GM12878 (cell line): ENCODE results near the gene CD2AP.

ENCODE experiments used
- TCF12 ChIP-seq: IDR thresholded peaks from 2 replicates; pipeline ENCODE4 v1.6.1; 2011; ENCODE audit warnings: low read depth, mild to moderate bottlenecking, low read length
- YY1 ChIP-seq: IDR thresholded peaks from 2 replicates; pipeline ENCODE4 v1.6.1; 2011; ENCODE audit warnings: low read depth, mild to moderate bottlenecking, low read length
- TF ChIP-seq, protein P1 (sequence below), 3 experiments: IDR thresholded peaks in 2 of 3; conservative IDR thresholded peaks in 1 of 3; 2 replicates each; pipeline ENCODE4 v1.5.1; 2011; ENCODE audit warnings: low read depth in 3 of 3, low read length in 3 of 3, mild to moderate bottlenecking in 3 of 3, control low read depth in 2 of 3, moderate library complexity in 2 of 3, inconsistent platforms in 1 of 3, mixed read lengths in 1 of 3; ENCODE audit not compliant: control insufficient read depth in 2 of 3, insufficient read depth in 1 of 3; ENCODE audit errors: extremely low read depth in 1 of 3
- TF ChIP-seq, protein P2 (sequence below): IDR thresholded peaks from 2 replicates; pipeline ENCODE4 v1.6.1; 2012; ENCODE audit warnings: low read depth, low read length, improper control_type of control experiment
- TF ChIP-seq, protein P3 (sequence below): fragments of 150-350 bp; IDR thresholded peaks from 2 replicates; pipeline ENCODE4 v1.6.1; 2016; ENCODE audit warnings: low read depth, low read length

DNA sequence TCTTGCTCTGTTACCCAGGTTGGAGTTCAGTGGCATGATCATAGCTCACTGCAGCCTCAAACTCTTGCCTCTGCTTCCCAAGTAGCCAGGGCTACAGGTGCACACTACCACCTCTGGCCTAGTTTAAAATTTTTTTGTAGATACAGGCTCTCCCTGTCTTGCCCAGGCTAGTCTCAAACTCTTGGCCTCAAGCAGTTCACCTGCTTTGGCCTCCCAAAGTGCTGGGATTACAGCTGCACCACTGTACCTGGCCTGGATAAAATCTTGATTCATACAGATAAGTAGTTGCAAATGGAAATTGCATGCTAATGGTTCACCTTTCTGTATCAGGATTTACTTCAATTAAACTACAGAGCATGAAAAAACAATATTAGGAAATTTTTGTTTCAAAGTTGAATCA is 4.2 kb downstream of the CD2AP start:
- TF ChIP-seq, protein P1, sequence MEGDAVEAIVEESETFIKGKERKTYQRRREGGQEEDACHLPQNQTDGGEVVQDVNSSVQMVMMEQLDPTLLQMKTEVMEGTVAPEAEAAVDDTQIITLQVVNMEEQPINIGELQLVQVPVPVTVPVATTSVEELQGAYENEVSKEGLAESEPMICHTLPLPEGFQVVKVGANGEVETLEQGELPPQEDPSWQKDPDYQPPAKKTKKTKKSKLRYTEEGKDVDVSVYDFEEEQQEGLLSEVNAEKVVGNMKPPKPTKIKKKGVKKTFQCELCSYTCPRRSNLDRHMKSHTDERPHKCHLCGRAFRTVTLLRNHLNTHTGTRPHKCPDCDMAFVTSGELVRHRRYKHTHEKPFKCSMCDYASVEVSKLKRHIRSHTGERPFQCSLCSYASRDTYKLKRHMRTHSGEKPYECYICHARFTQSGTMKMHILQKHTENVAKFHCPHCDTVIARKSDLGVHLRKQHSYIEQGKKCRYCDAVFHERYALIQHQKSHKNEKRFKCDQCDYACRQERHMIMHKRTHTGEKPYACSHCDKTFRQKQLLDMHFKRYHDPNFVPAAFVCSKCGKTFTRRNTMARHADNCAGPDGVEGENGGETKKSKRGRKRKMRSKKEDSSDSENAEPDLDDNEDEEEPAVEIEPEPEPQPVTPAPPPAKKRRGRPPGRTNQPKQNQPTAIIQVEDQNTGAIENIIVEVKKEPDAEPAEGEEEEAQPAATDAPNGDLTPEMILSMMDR (IDR thresholded peaks at IDR 0.05 in 2 of 3, conservative IDR thresholded peaks at IDR 0.05 in 1 of 3; ENCODE audit: control insufficient read depth in 2 of 3, extremely low read depth in 1 of 3, insufficient read depth in 1 of 3, low read depth in 3 of 3, low read length in 3 of 3) = no peak
- TF ChIP-seq, protein P2, sequence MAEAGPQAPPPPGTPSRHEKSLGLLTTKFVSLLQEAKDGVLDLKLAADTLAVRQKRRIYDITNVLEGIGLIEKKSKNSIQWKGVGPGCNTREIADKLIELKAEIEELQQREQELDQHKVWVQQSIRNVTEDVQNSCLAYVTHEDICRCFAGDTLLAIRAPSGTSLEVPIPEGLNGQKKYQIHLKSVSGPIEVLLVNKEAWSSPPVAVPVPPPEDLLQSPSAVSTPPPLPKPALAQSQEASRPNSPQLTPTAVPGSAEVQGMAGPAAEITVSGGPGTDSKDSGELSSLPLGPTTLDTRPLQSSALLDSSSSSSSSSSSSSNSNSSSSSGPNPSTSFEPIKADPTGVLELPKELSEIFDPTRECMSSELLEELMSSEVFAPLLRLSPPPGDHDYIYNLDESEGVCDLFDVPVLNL = no peak
- TF ChIP-seq, protein P3, sequence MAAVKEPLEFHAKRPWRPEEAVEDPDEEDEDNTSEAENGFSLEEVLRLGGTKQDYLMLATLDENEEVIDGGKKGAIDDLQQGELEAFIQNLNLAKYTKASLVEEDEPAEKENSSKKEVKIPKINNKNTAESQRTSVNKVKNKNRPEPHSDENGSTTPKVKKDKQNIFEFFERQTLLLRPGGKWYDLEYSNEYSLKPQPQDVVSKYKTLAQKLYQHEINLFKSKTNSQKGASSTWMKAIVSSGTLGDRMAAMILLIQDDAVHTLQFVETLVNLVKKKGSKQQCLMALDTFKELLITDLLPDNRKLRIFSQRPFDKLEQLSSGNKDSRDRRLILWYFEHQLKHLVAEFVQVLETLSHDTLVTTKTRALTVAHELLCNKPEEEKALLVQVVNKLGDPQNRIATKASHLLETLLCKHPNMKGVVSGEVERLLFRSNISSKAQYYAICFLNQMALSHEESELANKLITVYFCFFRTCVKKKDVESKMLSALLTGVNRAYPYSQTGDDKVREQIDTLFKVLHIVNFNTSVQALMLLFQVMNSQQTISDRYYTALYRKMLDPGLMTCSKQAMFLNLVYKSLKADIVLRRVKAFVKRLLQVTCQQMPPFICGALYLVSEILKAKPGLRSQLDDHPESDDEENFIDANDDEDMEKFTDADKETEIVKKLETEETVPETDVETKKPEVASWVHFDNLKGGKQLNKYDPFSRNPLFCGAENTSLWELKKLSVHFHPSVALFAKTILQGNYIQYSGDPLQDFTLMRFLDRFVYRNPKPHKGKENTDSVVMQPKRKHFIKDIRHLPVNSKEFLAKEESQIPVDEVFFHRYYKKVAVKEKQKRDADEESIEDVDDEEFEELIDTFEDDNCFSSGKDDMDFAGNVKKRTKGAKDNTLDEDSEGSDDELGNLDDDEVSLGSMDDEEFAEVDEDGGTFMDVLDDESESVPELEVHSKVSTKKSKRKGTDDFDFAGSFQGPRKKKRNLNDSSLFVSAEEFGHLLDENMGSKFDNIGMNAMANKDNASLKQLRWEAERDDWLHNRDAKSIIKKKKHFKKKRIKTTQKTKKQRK = no peak
- TF ChIP-seq YY1 (no peak), TCF12 (no peak)
